Peyer's patch (tissue), 4 donors: ENCODE results near the gene MOB3B.

ENCODE experiments used
- CTCF ChIP-seq, 6 experiments: fragments of 450-650 bp in 4 of 6; fragments of 200-600 bp in 2 of 6; sonication (generic) in 1 of 6; IDR thresholded peaks; one replicate each; pipeline ENCODE4 v1.5.1; 2017 to 2019; ENCODE audit warnings: antibody characterized with exemption in 6 of 6, mild to moderate bottlenecking in 3 of 6, moderate library complexity in 1 of 6
- POLR2A ChIP-seq, 2 donors: fragments of 450-650 bp; IDR thresholded peaks; one replicate each; pipeline ENCODE4 v1.5.1; 2017; ENCODE audit warnings: antibody characterized with exemption in 2 of 2, mild to moderate bottlenecking in 2 of 2, moderate library complexity in 2 of 2

GRCh38 chr9:27572566-27572917 lies 42.9 kb upstream of the MOB3B start:
- TF ChIP-seq CTCF (IDR thresholded peaks at IDR 0.05): no peak
- TF ChIP-seq POLR2A (IDR thresholded peaks at IDR 0.05): peak in 1 of 2 donors; percentile 37
